ENCODE results near the gene GNB5.

GRCh38 chr15:52100807-52101442, 90.3 kb downstream of the GNB5 start:
- no peak for TF ChIP-seq TSHZ2 (CRISPR knock-in tag; IDR thresholded peaks at IDR 0.05)
- no peak for TF ChIP-seq PPARA (CRISPR knock-in tag; IDR thresholded peaks at IDR 0.05; ENCODE audit: borderline replicate concordance)
- TF ChIP-seq CSDC2 (CRISPR knock-in tag; IDR thresholded peaks at IDR 0.05) = no peak
- no peak for TF ChIP-seq ARNTL (CRISPR knock-in tag; IDR thresholded peaks at IDR 0.05; ENCODE audit: borderline replicate concordance, low read depth)
- no peak for TF ChIP-seq ZNF70 (CRISPR knock-in tag; IDR thresholded peaks at IDR 0.05)
- no peak for TF ChIP-seq PATZ1 (CRISPR knock-in tag; IDR thresholded peaks at IDR 0.05; ENCODE audit: borderline replicate concordance)
- no peak for TF ChIP-seq ZNF8 (CRISPR knock-in tag; IDR thresholded peaks at IDR 0.05)

Data from SK-N-SH treated with all-trans-retinoic acid at 6 μM for 48 hours (cell line).